NCI-H146 (cell line): Measurements from ENCODE around the gene REX1BD.
A peak's percentile ranks its signal among the peaks of the same experiment; 100 is the strongest.
"Not testable (repeated sequence)": the region's sequence is repeated elsewhere in the genome, so short reads cannot be mapped to it uniquely, and the experiment has no call there.

Source experiments
- DNase-seq: peaks from one replicate; lab custom pipeline; 2025; lab: John Stamatoyannopoulos, UW

REX1BD gene

DNA sequence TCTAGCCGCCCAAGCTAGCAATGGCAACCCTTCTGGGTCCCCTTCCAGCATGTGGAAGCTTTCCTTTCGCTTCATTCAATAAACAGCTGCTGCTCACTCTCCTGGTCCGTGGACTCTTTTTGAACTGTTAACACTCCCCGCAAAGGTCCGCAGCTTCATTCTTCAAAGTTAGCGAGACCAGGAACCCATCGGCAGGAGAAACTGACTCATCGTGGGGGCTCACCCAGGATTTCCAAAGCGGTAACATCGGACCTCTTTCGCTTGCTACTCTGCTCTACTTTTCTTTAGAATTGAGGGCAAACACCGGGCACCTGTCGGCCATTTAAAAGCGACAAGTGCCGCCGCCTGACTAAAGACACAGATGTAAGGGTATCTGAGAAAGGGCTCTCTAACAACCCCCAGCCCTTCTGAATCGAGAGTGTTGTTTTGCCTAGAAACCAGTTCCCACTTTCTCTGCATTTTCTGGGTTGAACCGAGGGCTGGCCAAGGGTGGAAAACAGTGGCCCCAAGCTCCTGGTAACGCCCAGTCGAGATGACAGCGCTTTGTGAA lies 11.2 kb upstream of the REX1BD start:
- no peak for DNase-seq

DNA sequence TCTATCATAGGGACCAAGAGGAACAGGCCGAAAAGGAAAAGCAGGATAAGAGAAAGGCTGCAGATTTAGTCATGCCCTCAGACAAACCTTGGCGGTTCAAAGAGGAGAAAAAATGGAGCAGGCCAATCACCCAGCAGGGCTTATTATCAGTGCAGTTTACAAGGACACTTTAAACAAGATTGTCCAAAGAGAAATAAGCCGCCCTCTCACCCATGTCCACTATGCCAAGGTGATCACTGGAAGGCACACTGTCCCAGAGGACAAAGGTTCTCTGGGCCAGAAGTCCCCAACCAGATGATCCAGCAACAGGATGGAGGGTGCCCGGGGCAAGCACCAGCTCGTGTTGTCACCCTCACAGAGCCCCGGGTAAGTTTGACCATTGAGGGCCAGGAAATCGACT lies 8.3 kb upstream of the REX1BD start:
- no peak for DNase-seq

DNA sequence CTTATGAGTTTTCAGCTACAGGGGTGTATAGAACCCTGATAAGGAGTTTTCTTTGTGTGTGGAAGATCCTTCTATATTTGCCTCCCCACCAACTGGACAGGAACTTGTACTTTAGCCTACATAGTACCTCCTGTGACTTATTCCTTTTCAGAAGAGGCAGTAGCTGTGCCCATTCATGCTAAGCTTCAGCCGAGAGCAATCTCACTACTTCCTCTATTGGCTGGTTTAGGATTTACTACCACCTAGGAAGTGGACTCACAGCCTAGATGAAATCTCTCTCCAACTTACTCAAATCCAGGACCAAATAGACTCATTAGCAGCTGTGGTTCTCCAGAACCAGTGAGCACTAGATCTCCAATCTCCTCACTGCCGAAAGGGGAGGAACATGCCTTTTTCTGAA lies 2.3 kb upstream of the REX1BD start:
- DNase-seq: no peak

DNA sequence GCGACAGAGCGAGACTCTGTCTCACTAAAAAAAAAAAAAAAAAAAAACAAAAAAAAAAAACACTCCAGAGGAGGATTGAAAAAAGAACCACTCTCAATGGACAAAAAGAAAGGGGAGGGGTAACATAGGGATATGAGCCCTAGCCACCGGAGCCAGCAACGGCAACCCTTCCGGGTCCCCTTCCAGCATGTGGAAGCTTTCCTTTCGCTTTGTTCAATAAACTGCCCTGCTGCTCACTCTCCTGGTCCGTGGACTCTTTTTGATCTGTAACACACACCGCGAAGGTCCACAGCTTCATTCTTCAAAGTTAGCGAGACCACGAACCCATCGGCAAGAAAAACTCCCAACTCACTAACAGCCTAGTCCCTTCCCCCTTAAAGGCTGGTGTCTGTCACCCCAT lies 1.0 kb upstream of the REX1BD start:
- peak; percentile 52 for DNase-seq

DNA sequence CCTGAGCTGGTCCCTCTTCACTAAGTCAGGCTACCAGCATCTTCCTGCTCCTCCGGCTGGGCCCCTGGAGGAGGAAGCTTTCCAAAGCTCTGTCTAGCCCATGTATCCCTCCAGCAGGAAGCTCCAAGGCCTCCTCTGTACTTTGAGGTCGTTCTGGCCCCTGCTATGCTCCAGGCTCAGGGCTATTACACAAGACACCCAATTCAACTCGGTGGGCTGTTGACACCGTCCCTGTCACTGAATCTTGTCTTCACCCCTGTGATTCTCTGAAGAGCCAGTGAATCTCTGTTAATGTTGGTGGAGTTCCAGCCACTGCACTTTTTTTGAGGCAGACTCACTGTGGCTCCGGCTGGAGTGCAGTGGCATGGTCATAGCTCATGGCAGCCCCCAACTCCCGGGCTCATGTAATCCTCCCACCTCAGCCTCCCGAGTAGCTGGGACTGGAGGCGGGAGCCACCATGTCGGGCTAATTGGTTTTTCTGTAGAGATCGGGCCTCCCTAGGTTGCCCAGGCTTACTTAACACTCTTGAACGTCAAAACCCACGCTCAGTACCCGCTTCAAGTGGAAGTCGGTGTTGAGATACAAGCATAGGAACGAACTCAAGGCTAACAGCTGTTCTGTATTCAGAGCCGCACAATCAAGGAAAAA lies 512 bp upstream of the REX1BD start:
- DNase-seq: peak; percentile 52

DNA sequence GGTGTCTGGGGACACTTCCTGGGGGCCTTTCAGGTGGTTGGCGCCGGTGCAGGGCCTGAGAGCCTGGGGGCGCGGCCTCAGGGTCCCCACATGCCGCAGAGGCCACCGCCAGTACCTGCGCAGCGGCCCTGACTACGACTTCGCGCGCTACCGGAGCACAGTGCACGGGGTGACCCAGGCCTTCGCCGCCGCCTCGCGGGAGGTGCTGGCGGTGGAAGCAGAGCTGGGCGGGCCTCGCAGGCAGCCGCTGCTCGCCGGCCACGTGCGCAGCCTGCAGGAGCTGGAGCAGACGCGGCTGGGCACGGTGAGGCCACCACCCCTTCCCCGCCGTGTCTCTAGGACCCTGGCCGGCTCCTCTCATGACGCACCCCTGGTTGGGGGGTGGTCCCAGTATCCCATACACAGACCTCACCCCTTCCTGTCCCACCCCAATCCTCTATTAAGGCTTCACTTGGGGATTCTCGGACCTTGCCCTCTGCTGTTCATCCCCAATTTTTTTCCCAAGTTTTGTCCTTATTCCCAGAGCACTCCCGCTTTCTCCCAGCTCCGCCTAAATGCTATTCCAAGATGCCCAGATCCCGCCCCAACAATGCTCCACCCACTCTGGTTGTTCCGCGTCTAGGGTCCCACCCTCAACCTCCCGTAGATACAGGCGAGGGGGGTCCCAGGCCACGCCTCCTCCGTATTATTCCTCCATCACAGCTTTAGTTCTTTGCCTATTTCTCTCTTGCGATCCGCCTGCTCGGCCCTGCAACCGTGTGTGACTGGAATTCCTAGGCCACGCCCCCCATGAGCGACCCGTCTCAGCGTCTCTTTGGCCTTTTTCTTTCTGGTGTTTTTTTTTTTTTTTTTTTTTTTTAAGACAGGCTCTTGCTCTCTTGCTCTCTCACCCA lies 1.0 kb downstream of the REX1BD start:
- peak; percentile 89 for DNase-seq

DNA sequence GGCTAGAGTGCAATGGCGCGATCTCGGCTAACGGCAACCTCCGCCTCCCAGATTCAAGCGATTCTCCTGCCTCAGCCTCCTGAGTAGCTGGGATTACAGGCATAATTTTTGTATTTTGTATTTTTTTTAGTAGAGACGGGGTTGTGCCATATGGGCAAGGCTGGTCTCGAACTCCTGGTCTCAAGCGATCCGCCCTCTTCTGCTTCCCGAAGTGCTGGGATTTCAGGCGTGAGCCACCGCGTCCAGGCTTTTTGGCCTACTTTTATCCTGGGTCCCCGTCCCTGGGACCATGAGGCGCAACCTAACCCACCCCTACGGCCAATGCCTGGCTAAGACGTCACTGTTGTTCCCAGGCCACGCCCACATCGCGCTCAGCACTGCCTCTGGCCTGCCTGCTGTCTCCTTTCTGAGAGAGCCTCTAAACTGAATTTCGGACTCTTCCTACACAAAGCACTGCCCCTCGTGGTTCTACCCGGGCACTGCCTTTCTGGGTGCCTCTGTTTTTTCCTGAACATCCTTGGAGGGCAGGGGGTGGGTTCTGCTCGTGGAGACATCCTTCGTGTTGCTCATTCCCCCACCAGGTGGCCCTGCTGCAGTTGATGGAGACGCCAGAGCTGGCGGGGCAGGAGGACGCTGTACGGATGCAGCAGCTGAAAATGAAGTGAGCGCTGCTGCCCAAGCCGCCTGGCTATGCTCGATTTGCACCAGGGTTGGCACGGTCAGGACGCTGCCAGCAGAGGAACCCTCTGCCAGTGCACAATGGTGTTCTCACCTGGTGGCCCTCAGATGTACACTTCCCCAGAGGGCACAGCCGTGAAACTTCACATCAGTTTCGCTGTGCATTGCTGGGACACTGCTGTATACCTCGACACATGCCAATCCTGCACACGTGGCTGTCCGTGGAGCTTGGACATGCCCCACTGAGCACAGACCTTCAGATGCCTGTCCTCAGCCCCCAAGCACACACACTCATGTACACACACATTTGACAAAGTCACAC lies 2.0 kb downstream of the REX1BD start:
- no peak for DNase-seq

DNA sequence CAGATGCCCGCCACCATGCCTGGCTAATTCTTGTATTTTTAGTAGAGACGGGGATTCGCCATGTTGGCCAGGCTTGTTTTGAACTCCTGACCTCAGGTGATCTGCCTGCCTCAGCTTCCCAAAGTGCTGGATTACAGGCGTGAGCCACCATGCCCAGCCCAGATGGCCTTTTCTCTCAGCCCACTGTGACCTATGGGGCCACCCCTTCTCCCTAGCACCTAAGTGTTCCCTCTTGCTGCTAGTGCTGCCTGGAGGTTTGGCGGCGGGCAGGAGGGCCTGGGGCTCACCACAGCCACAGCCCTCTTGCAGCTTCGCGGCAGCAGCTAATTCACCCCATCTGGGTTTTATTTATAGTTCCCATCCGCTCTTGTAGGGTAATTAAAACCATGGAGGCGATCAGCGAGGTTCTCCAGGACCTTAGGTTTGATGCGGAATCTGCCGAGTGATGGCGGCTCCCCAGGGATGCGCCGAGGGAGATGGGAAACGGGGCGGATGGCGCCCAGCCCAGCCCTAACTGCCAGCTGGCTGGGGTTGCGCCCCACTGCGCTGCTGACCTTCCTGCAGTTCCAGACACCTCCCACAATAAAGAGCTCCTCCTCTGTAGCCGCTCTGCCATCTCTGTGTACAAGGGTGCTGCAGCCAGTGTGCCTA lies 3.3 kb downstream of the REX1BD start:
- DNase-seq: no peak

DNA sequence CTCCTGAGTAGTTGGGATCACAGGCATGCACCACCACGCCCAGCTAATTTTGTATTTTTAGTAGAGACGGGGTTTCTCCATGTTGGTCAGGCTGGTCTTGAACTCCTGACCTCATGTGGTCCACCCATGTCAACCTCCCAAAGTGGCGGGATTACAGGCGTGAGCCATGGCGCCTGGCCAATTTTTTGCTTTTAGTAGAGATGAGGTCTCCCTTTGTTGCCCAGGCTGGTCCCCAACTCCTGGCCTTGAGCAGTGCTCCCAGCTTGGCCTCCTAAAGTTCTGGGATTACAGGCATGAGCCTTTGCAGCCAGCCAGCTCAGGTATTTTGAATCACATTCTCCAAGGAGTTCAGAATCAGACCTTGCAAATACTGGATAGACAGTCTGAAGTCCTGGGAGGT lies 4.1 kb downstream of the REX1BD start:
- not testable (repeated sequence) for DNase-seq

DNA sequence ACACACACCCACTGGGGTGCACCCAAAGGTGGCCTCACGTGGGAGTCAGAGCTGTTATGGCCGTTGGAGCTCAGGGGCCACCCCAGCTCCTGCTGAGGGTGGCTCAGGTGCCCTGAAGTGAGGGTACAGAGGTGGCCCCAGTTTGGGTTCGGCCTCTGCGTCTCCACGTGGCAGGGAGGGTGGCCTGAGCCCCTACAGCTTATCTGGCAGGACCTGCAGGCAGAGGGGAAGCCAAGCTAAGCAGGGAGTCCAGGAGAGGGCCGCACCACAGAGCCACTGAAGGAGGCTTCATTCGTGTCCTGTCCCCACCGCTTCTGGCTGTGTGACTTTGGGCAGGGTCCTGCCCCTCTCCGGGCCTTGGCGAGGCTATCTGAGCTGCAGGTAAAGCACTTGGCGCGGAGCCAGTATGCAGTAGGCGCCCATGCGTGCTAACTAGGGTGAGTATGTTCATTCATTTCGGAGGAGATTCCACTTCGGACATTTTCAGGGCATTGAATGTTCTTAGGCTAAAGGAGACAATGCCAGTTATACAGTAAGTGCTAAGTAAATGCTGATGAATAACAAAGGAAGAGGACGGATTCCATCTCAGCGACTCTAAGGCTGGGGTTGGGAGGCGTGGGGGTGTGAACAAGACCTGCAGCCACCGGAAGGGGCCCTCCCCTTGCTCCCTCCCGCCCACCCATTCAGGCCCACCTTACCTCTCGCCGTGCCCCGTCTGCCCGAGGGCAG lies 4.9 kb downstream of the REX1BD start:
- DNase-seq: no peak

DNA sequence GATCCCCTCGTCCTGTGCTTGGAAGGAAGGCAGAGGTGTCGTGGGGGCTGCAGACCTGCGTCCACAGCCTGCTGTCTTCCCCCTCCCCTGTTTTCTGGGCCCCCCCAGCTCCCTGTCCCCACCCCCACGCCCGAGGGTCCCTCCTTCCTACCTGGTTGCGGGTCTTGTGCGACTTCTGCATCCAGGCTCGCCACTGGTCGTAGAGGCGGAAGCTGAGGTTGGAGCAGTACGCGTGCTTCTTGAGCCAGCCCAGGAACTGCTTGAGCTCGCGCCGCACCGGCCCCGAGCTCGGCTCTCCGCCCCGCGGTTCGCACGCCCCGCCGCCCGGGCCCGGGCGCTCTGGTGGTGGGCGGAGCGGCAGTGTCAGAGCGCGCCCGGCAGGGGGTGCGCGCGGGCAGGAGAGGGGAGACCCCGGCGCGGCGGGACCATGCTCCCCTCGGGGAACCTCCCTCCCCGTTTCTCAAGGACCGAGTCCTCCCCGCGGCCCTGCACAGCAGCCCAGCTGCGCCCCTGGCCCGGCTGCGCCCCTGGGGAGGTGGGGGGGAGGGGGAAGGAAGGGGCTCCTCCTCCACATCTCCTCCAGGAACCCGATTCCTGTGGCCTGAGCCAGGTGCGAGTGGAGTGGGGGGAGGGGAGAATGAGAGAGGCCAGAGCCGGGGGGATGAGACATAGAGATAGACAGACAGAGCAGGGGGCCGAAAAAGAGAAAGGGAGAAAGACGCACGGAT lies 5.7 kb downstream of the REX1BD start:
- DNase-seq: peak; percentile 77

DNA sequence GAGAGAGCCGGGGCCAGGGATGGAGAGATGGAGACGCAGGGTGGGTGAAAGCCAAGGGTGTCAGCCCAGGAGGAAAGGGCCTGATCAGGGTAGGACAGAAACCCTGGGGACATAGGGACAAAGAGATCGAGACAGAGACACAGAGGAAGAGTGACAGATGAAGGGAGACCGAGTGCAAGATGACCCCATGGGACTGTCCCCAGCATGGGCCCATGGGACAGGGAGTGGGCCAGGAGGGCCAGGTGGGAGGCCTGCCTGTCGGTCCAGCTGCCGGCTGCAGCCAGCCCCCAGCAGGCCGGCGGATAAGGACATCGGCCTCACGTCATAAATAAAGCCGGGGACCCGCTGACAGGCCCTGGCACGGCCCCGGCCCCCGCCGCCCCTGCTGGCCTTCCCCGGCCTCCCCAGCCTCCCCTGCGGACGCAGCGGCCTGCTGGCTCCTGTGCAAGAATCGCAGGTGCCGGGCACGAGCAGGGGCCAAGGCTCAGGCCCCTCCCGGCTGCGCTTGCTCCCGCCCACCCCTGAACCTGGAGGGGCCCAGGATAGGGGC lies 6.3 kb downstream of the REX1BD start:
- DNase-seq: peak; percentile 38

DNA sequence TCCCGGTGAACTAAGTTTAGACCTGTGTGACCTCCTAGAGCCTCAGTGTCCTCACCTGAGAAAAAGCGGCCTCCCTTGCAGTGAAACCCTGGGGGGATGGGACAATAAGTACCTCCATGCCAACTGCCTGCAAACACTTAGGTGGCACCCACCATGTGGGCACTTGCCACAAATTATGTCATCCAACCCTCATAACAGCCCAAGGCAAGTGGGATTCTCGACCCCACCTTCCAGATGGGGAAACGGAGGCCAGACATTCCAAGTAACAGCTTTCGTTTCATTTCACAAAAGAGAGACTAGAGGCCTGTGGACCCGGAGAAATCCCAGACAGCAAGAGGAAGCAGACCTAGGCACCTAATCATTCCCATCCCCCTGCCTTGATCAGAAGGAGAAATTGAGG lies 6.9 kb downstream of the REX1BD start:
- DNase-seq: no peak

DNA sequence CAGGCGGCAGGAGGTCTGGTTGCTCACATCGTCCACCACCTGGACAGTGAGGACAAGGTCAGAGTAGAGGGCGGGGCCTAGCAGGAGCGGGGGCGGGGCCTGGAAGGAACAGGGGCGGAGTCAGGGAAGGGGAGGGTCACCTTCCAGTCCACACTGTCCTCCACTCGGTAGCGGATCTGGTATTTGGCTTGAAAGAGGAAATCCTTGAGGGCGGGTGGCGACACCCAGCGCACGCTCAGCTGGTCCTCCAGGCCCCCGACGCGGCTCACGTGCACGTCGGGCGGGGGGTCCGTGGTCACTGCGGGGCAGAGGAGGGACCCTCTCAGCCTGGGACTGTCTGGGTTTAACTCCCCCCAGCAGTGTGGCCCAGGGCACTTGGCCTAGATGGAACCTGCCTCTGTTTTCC lies 8.2 kb downstream of the REX1BD start:
- DNase-seq: peak; percentile 89

DNA sequence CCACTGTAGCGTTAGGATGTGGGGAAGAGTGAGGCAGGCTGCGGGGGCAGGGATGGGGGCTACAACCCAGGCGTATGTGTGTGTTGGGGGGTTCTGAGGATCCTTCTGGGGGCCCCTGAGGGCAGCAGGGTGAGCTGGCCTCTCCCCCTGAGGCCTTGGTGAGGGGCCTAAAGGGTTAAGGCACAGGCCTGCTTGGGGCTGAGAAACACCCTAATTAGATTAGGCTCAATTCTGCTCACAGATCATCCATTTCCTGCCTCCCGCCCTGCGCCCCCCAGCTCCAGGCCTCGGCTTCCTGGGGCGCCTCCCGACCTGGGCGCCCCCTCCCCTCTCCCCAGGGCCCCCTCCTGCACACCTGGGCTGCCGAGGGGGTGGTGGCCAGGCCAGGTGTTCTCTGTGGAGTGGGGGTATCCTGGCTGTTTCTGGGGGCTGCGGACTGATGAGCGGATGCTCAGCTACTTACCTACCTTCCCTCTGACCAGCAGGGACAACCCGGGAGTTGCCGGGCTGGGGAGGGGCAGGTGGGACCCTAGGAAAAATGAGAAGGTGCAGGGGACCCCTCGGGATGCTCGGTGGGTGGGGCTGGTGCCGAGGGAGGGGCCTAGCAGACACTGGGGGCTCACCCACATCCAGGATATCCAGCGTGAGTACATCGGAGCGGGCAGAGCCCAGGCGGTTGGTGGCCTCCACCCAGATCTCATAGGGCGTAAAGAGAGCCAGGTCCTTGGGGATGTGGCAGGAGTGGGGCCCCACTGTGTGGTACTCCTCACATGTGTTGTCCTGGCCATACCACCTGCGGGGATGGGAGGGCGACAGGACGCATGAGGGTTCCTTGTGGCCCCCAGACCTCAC lies 9.4 kb downstream of the REX1BD start:
- DNase-seq: no peak

DNA sequence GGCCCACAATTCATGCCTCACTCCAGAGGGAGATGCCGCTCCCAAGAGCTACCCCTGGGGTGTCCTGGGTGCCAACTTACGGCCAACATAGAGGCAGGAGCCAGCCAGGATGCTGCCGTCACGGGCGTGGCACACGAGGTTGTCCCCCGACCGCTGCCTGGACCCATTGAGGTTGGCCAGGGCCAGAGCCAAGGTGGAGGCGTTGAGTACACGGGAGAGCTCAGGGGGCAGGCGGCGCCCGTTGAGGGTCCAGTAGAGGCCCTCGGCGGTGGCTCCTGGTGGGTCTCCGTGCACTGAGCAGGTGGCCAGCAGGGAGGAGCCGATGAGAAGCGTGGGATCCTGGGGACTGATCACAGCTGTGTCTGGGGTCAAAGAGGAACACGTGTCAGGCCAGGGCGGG lies 10.9 kb downstream of the REX1BD start:
- no peak for DNase-seq

DNA sequence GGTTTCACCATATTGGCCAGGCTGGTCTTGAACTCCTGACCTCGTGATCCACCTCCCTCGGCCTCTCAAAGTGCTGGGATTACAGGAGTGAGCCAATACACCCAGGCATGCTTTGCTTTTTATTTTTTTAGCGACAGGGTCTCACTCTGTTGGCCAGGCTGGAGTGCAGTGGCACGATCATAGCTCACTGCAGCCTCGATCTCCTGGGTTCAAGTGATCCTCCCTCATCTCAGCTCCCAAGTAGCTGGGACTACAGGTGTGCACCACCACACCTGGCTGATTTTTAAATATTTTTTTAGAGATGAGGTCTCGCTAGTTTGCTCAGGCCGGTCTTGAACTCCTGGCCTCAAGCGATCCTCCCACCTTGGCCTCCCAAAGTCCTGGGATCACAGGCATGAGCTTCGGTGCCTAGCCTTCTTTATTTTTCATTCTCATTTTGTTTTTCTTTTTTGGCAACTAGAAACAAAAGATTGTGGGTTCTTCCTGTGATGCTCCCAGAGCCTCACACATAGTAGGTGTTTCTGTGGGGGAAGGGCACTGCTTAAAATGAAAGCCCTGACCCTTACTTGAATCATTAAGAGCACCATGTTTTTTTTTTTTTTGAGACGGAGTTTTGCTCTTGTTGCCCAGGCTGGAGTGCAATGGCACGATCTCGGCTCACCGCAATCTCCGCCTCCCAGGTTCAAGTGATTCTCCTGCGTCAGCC lies 12.2 kb downstream of the REX1BD start:
- not testable (repeated sequence) for DNase-seq

DNA sequence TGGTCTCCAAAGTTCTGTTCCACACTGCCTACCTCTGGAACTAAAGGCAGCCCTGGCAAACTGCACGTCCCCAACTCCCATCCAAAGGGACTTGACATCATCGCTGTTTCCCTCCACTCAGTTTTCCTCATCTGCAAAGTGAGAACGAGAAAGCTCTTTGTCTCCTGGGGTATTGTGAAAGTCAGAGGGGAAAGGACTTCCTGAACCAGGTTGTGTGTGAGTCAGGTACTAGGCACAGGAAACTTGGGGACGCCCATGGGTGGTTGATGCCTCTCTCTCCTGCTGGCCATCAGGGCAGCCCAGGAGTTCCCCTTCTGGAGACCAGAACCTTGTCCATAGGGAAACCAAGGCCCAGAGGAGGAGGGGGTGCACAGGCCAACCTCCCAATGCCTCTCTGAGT lies 13.3 kb downstream of the REX1BD start:
- DNase-seq: no peak
